Loucy (cell line): ENCODE measurements around the gene FCRLB.
A peak's percentile ranks its signal among the peaks of the same experiment; 100 is the strongest.
"Not testable (repeated sequence)": the region's sequence is repeated elsewhere in the genome, so short reads cannot be mapped to it uniquely, and the experiment has no call there.

Experiments
- H2AFZ ChIP-seq: fragments of 200-600 bp; sonication (generic); 2 replicates; pipeline ENCODE4 v1.6.0; 2016; ENCODE audit warnings: antibody characterized with exemption, mild to moderate bottlenecking, low read length, moderate library complexity
- H3F3A ChIP-seq: fragments of 200-600 bp; 2 replicates; pipeline ENCODE4 v1.6.0; 2016; ENCODE audit warnings: antibody characterized with exemption, low read depth, mild to moderate bottlenecking
- H3K27me3 ChIP-seq: fragments of 200-600 bp; sonication (generic); 2 replicates; pipeline ENCODE4 v1.6.1; 2014; ENCODE audit warnings: low read length, mild to moderate bottlenecking; ENCODE audit not compliant: insufficient read depth, poor library complexity, severe bottlenecking
- H3K36me3 ChIP-seq: fragments of 200-600 bp; sonication (generic); 2 replicates; pipeline ENCODE4 v1.6.1; 2016; ENCODE audit warnings: low read length; ENCODE audit not compliant: insufficient read depth
- H3K4me1 ChIP-seq: fragments of 200-600 bp; sonication (generic); 2 replicates; pipeline ENCODE4 v1.5.1; 2014; ENCODE audit warnings: low read length, mild to moderate bottlenecking; ENCODE audit not compliant: insufficient read depth, poor library complexity, severe bottlenecking
- H3K4me2 ChIP-seq: fragments of 200-600 bp; sonication (generic); 2 replicates; pipeline ENCODE4 v1.6.0; 2014; ENCODE audit warnings: antibody characterized with exemption, low read length, low read depth, mild to moderate bottlenecking; ENCODE audit not compliant: poor library complexity, severe bottlenecking
- H3K4me3 ChIP-seq: fragments of 200-600 bp; sonication (generic); 2 replicates; pipeline ENCODE4 v1.5.1; 2014; ENCODE audit warnings: low read length, mild to moderate bottlenecking, mixed read lengths; ENCODE audit not compliant: poor library complexity, severe bottlenecking
- H3K79me2 ChIP-seq: fragments of 200-600 bp; sonication (generic); 2 replicates; pipeline ENCODE4 v1.6.1; 2014; ENCODE audit warnings: low read length; ENCODE audit not compliant: insufficient read depth
- H3K9ac ChIP-seq: fragments of 200-600 bp; sonication (generic); 2 replicates; pipeline ENCODE4 v1.6.0; 2014; ENCODE audit warnings: mild to moderate bottlenecking, low read depth, low read length, moderate library complexity; ENCODE audit not compliant: poor library complexity, severe bottlenecking
- H3K9me2 ChIP-seq: fragments of 200-600 bp; sonication (generic); replicated peaks from 2 replicates; pipeline ENCODE4 v1.6.1; 2016; ENCODE audit warnings: low read depth, low read length, mixed read lengths
- H3K9me3 ChIP-seq: fragments of 200-600 bp; sonication (generic); 2 replicates; pipeline ENCODE4 v1.6.1; 2014; ENCODE audit warnings: mild to moderate bottlenecking, antibody characterized with exemption, low read length, low read depth; ENCODE audit not compliant: insufficient read depth
- H4K20me1 ChIP-seq: fragments of 200-600 bp; sonication (generic); 2 replicates; pipeline ENCODE4 v1.6.0; 2014; ENCODE audit warnings: antibody characterized with exemption, low read length, mild to moderate bottlenecking; ENCODE audit not compliant: insufficient read depth, poor library complexity, severe bottlenecking
- EZH2phosphoT487 ChIP-seq: fragments of 200-600 bp; IDR thresholded peaks from 2 replicates; pipeline ENCODE4 v1.6.1; 2018; ENCODE audit warnings: antibody characterized with exemption, mild to moderate bottlenecking, moderate library complexity, borderline replicate concordance
- TF ChIP-seq, protein P1 (sequence below): fragments of 200-600 bp; sonication (generic); conservative IDR thresholded peaks from 2 replicates; pipeline ENCODE4 v1.5.1; 2014; ENCODE audit warnings: mild to moderate bottlenecking, antibody characterized with exemption, low read length

FCRLB gene

DNA sequence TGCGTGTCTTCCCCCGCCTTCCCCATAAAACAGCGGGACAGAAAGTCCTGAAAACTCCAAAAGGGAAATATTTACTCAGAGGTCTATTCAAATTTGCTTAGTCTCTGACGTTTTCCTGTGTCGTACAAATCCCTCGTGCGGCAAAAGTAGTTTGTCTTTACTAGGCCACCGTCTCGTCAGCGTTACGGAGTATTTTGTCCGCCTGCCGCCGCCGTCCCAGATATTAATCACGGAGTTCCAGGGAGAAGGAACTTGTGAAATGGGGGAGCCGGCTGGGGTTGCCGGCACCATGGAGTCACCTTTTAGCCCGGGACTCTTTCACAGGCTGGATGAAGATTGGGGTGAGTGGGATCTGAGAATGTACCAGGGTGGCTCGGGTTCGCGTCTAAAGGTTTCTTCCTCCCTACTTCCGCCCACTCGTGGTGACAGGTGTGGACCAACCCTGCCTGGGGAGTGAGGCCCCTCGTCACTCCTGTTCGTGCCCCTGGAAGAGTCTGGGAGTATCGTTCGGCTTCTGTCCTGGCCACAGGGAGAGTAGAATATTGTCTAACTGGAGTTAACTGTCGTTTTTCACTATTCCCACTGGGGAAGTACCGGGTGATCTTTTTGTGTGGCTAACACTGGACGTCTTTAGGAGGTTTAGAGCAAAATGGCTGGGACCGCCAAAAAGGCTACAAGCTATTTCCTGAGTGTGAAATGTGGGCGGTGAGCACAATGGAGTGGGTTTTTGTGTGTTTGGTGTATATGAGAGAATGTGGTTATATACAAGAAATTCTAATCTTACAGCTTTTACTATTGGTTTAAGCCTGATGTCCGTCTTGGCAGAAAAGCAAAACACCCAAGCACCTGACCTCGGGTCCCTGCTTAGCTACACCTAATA, 45.0 kb downstream of the FCRLB start, which contains the start of gene ATF6:
Gene ATF6, plus strand, starts transcription at position 219 of the 880 bp plus-strand sequence. Its CDS starts 41 bp downstream, at position 260.
- Histone ChIP-seq H3K4me2 (peak within 1 kb of the TSS; percentile 91), H3F3A (peaks cover 8% of the 10 kb centered on the region; the same call in 1 of the 2 replicates), H3K9me2 (no peaks in the 10 kb centered on the region), H3K9me3 (no peaks in the 10 kb centered on the region), H3K9ac (peak within 1 kb of the TSS; percentile 95), H4K20me1 (peaks cover 5% of the 10 kb centered on the region), H3K4me1 (peaks cover 44% of the 10 kb centered on the region), H3K36me3 (no peaks in the 10 kb centered on the region), H3K27me3 (peaks cover 4% of the 10 kb centered on the region), H3K79me2 (peaks cover 63% of the 10 kb centered on the region), H2AFZ (peak within 1 kb of the TSS; percentile 93), H3K4me3 (peak within 1 kb of the TSS; percentile 96)
- TF ChIP-seq EZH2phosphoT487, result no peak
- TF ChIP-seq, protein P1, sequence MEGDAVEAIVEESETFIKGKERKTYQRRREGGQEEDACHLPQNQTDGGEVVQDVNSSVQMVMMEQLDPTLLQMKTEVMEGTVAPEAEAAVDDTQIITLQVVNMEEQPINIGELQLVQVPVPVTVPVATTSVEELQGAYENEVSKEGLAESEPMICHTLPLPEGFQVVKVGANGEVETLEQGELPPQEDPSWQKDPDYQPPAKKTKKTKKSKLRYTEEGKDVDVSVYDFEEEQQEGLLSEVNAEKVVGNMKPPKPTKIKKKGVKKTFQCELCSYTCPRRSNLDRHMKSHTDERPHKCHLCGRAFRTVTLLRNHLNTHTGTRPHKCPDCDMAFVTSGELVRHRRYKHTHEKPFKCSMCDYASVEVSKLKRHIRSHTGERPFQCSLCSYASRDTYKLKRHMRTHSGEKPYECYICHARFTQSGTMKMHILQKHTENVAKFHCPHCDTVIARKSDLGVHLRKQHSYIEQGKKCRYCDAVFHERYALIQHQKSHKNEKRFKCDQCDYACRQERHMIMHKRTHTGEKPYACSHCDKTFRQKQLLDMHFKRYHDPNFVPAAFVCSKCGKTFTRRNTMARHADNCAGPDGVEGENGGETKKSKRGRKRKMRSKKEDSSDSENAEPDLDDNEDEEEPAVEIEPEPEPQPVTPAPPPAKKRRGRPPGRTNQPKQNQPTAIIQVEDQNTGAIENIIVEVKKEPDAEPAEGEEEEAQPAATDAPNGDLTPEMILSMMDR, result no peak

DNA sequence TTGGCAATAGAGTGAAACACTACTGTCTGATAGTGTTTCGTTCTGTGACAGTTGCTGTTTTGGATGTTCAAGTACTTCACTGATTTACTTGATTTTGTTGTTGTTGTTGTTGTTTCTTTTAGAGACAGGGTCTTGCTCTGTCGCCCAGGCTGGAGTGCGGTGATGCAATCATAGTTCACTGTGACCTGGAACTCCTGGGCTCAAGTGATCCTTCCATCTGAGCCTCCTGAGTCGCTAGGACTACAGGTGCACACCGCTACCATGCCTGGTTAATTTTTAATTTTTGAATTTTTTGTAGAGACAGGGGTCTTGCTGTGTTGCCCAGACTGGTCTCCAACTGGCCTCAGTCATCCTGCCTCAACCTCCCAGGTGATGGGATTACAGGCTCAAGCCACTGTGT, 47.1 kb downstream of the FCRLB start:
- Histone ChIP-seq H3K27me3 (peaks cover 4% of the 10 kb centered on the region), H3K9ac (peak overlapping the region; percentile 95), H3K36me3 (no peaks in the 10 kb centered on the region), H3K9me2 (no peaks in the 10 kb centered on the region), H3F3A (peaks cover 8% of the 10 kb centered on the region; the same call in 1 of the 2 replicates), H3K9me3 (no peaks in the 10 kb centered on the region), H3K4me3 (peak overlapping the region; percentile 96), H3K4me1 (peaks cover 61% of the 10 kb centered on the region), H3K4me2 (peak overlapping the region; percentile 91), H4K20me1 (peaks cover 5% of the 10 kb centered on the region), H2AFZ (no peak overlapping the region), H3K79me2 (peaks cover 83% of the 10 kb centered on the region)
- TF ChIP-seq, protein P1, result no peak
- TF ChIP-seq EZH2phosphoT487, result no peak

DNA sequence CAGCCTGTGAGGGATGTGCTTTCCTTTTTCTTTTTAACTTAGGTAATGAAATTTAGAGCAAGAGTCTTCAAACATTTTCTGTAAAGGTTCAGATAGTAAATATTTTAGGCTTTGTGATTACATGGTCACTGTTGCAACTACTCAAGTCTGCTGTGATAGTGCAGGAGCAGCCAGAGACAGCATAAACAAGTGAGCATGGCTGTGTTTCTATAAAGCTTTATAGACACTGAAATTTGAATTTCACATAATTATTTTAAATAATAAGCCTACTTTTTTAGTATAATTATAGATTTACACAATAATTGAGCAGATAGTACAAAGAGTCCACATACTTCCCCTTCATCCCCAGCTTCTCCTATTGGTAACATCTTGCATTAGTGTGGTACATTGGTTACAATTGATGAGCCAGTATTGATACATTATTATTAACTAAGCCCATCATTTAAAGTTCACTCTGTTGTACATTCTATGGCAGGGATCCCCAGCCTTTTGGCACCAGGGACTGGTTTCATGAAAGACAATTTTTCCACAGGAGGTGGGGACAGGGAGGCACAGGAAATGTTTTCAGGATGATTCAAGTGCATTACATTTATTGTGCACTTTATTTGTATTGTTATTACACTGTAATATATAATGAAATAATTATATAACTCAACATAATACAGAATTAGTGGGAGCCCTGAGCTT, 47.8 kb downstream of the FCRLB start:
- peaks cover 5% of the 10 kb centered on the region for H4K20me1 ChIP-seq
- H3K9ac ChIP-seq, result peak overlapping the region; percentile 95
- H2AFZ ChIP-seq, result no peak overlapping the region
- no peaks in the 10 kb centered on the region for H3K9me3 ChIP-seq
- H3F3A ChIP-seq, result peaks cover 8% of the 10 kb centered on the region; the same call in 1 of the 2 replicates
- H3K4me1 ChIP-seq, result peaks cover 68% of the 10 kb centered on the region
- peaks cover 89% of the 10 kb centered on the region for H3K79me2 ChIP-seq
- H3K27me3 ChIP-seq, result peaks cover 4% of the 10 kb centered on the region
- TF ChIP-seq, protein P1, result no peak
- TF ChIP-seq EZH2phosphoT487, result no peak
- no peaks in the 10 kb centered on the region for H3K36me3 ChIP-seq
- H3K4me3 ChIP-seq, result peak overlapping the region; percentile 96
- H3K4me2 ChIP-seq, result peak overlapping the region; percentile 91
- no peaks in the 10 kb centered on the region for H3K9me2 ChIP-seq

DNA sequence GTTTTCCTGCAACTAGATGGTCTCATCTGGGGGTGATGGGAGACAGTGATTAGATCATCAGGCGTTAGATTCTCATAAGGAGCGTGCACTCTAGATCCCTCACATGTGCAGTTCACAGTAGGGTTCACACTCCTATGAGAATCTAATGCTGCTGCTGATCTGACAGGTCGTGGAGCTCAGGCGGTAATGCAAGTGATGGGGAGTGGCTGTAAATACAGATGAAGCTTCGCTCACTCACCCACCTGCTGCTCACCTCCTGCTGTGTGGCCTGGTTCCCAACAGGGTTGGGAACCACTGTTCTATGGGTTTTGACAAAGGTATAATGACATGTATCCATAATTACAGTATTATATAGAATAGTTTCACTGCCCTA, 48.3 kb downstream of the FCRLB start:
- Histone ChIP-seq H3K4me1 (peaks cover 73% of the 10 kb centered on the region), H3K4me2 (peak overlapping the region; percentile 91), H3K4me3 (peak overlapping the region; percentile 96), H3K9ac (peak overlapping the region; percentile 95), H3K79me2 (peaks cover 95% of the 10 kb centered on the region)
- not testable (repeated sequence) for H3K27me3 ChIP-seq, H3K36me3 ChIP-seq, H3K9me2 ChIP-seq, H3K9me3 ChIP-seq, H3F3A ChIP-seq, H2AFZ ChIP-seq, H4K20me1 ChIP-seq
